Activated CD4-positive, alpha-beta T cell treated with anti-CD3 and anti-CD28 coated beads, Interleukin-2, amount 50 U/mL, for 24 hours (primary cell): ENCODE measurements around the gene PTPRN2.
"Not testable (repeated sequence)": the region's sequence is repeated elsewhere in the genome, so short reads cannot be mapped to it uniquely, and the experiment has no call there.

Experiments used
- DNase-seq, 2 donors: peaks; one replicate each; pipeline ENCODE4 v3.0.0-alpha.2; 2020; ENCODE audit warnings: low read depth in 1 of 2, low spot score in 1 of 2

Gene PTPRN2

GRCh38 chr7:158471716-158472115 is 115.9 kb downstream of the PTPRN2 start:
- DNase-seq, result no peak

DNA sequence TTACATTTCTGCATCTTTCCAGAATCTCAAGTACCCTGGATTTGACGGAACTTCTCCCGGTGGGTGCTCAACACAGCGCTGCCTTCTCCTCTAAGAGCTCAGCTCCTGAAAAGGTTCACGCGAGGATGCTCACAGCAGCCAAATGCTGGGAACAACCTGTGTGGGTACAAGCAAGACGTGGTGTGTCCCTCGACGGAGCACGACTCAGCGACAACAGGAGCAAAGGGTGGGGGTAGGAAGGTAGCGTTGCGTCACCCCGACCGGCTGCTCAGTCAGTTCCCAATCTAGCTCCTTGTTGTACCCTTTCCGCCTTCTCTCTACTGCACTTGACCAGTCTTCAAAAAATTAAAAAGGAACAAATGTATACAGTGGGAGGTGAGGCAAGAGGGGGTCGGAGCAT is 117.3 kb downstream of the PTPRN2 start:
- DNase-seq, result no peak

DNA sequence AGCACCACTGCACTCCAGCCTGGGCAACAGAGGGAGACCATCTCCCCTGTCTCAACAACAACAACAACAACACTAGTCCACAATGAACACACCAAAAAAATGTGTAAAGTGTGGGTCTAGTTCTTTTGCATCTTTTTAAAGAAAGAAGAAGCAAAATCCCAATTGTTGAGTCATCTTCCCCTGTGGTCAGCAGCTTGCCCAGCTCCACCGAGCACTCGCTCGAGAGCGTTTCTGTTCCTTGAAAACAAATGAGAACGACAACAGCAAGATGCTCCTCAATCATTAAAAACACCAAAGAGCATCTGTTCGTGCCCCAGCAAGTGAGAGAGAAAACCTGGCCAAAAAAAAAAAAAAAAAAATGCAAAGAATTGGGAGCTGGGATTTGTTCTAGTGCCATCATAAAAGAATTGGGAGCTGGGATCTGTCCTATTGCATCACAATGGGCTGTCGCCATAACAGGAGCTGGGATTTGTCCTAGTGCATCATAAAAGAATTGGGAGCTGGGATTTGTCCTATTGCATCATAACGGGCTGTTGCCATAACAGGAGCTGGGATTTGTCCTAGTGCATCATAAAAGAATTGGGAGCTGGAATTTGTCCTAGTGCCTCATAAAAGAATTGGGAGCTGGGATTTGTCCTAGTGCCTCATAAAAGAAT is 118.1 kb downstream of the PTPRN2 start:
- no peak for DNase-seq

- DNase-seq, result no peak
Observed at GRCh38 chr7:158468700-158469296, 118.8 kb downstream of the PTPRN2 start.

- no peak for DNase-seq
Observed at GRCh38 chr7:158468181-158468580, 119.4 kb downstream of the PTPRN2 start.

- DNase-seq, result no peak
Observed at GRCh38 chr7:158467562-158467961, 120.1 kb downstream of the PTPRN2 start.

DNA sequence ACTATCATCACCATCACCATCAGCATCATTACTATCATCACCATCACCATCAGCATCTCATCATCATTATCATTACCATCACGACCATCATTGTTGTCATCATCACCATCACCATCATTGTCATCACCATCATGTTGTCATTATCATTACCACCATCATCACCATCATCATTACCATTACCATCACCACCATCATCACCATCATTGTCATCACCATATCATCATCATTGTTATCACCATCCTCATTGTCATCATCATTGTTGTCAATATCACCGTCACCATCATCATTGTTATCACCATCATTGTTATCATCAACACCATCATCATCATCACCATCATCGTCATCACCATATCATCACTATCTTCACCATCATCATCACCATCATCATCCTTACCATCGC is 124.3 kb downstream of the PTPRN2 start:
- no peak for DNase-seq

DNA sequence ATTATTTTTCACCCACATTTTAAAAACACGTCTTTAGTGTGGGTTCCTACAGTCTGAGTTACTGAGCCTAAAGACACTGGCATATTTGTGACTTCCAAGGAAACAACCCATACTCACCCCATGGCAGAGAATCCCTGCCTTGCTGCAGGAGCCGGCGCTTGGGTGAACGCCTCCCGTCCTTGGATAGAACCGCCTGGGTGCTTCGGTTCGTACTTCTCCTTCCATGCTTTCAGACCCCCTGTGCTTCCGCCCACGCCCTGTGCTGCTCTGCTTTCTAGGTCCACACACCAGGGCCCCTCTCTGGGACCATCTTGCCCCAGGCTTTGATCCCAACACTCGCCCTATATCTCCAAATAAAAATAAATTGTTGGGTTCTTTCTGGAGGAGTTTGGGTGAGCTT is 125.8 kb downstream of the PTPRN2 start:
- DNase-seq, result no peak

DNA sequence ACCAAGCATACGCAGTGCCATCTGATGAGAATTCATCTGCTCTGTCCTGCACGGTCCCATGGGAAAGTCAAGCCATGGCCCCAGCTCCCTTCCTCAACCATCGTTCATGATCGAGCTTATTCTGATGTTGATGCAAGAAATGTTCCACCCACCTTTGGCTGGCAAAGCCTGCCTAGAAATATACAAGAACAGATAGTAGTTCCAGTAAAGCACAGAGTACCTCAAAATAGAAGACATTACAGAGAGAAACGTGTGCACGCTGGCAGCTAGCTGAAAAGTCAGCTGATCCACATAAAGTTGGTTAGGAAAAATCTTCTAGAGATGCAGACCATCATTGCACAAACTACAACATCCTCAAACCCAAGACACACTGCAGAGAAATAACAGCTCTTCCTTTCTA is 127.0 kb downstream of the PTPRN2 start:
- no peak for DNase-seq

GRCh38 chr7:158458716-158459282 is 128.8 kb downstream of the PTPRN2 start:
- no peak for DNase-seq

DNA sequence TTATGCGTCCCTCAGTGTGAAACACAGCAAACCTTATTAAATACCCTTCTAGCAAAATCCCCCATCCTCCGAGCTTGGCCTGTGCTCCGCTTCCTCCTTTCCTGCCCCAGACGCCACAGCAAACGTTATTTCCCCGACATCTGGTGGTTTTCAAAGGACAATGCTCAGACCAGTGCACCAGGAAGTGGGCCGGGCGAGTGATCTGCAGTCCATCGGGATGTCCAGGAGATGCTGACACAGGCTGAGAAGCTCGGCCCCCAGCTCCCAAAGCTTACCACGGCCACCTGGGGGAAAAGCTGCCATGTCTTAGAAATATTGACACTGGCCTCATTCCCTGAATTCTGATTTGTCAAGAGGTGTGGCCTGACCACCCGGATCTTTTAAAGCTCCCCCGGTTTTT is 129.5 kb downstream of the PTPRN2 start:
- no peak for DNase-seq

- DNase-seq, result not testable (repeated sequence)
Observed at GRCh38 chr7:158457586-158457985, 130.0 kb downstream of the PTPRN2 start.

GRCh38 chr7:158454631-158455030 is 133.0 kb downstream of the PTPRN2 start:
- DNase-seq, result no peak

GRCh38 chr7:158453663-158454062 is 134.0 kb downstream of the PTPRN2 start:
- DNase-seq, result no peak

DNA sequence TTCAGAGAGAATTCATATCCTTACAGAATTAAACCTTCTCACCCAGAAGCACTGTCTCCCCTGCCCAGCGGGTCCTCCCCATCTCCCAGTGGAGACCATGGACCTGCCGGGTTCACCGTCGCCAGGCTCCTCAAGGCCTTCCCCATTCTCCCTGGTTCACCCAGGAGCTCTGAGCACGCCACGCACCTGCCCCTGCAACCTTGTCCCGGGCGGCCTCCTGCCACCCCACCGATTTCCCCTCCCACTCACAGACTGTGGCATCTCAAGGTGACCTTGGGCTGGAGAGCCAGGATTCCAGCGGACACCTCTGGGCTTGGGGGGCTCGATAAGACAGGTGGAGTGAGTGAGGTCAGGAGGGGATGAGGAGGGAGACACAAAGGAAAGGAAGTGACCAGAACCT is 135.3 kb downstream of the PTPRN2 start:
- DNase-seq, result no peak

DNA sequence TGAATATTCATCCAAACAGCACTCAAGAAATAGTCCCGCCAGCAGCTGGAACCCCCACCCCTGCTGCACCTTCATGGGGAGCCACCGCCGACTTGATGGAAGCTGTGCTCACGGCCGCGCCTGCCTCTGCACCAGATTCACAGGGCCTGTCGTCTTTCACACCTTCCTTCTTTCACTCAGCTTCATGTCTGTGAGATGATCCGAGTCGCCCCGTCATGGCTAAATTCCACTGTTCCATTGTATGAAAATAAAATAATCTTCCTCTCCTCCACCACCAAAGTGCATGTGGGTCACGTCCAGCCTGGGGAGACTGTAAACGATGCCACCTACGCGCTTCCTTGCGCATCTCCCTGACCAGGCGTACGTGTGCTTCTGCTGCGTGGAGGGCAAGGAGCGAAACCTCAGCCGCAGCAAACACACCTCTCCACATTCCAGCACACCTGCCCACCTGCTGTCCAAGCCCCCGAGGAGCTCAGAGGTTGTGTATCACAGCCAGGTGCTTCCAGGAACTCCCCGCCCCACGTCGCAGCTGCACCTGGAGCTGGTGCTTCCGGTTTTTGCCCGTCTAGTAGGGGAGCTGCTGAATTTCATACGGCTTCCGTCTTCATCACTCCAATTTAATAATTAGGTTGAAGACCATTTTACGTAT is 137.0 kb downstream of the PTPRN2 start:
- no peak for DNase-seq

- DNase-seq, result no peak
Observed at GRCh38 chr7:158449942-158450341, 137.7 kb downstream of the PTPRN2 start.

DNA sequence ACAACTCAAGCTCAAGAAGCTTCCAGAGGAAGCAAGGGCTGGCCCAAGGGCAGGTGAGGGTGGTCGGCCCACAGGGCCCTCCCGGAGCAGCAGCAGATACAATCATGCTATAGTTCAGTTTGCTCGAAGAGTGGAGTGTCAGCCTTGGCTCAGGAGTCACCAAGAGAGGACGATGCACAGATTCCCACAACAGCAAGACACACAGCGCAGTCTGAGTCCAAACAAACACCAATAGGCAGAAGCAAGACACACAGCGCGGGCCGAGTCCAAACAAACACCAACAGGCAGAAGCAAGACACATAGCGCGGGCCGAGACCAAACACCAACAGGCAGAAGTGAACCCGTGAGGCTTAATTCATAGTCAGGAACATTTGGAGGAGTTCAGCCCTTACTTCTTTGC is 138.4 kb downstream of the PTPRN2 start:
- DNase-seq, result no peak

GRCh38 chr7:158448430-158449100 is 139.1 kb downstream of the PTPRN2 start:
- no peak for DNase-seq

DNA sequence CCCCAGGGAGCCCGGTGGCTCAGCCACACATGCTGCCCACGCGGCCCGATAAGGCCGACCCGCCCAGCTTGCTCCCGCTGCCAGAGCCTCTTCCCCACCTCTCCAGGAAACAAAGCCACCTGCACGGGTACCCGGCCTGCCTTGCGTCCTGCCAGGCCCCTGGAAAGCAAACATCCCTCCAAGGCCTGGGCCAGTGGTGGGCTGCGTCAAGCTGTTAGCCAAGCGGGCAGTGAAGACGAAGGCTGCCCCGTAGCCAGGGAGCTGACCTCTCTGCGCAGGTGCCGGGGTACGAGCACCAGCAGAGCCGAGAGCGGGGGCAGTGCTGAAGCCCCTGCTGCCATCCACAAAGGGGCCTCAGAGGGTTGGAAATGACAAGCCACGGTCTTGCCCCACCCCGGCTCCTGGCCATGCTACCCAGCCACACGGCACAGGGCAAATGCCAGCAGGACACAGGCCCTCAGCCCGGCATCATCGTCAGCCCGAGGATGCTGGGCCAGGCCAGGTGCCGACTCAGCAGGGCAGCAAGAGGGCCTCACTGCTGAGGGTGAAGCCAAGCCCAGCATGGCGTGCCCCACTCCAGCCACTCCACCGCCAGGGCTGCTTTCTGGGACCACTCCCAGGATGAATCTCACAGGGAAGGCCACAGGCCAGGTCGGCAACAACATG is 140.0 kb downstream of the PTPRN2 start:
- no peak for DNase-seq

DNA sequence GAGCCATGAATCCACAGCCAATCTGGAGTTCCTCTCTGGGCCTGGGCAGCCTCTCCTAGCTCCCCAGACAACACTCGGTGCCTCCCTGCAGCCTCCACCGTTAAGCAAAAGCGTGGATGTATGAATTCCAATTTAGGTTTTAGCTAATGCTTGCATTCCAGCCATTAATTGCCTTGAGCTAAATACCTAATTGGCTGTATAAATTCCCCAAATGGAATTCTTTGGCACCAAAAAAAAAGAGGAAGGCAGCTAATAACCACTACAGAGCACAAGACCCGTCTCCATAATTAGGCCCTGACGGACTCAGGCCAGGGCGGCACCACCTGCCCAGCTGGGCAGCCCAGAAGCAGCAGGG is 140.5 kb downstream of the PTPRN2 start:
- no peak for DNase-seq
